KOPT-K1 (cell line): ENCODE results near the gene HEXIM2.

ENCODE experiments used
- H3K27ac ChIP-seq: fragments of 200-600 bp; sonication (generic); 2 replicates; pipeline ENCODE4 v1.5.1; 2016; ENCODE audit warnings: antibody characterized with exemption, mild to moderate bottlenecking, low read depth, low read length; ENCODE audit not compliant: poor library complexity, severe bottlenecking
- H3K36me3 ChIP-seq: fragments of 200-600 bp; sonication (generic); 2 replicates; pipeline ENCODE4 v1.5.1; 2017; ENCODE audit warnings: antibody characterized with exemption, mild to moderate bottlenecking, low read length, moderate library complexity; ENCODE audit not compliant: insufficient read depth
- H3K9me3 ChIP-seq: fragments of 200-600 bp; sonication (generic); 2 replicates; pipeline ENCODE4 v1.5.1; 2017; ENCODE audit warnings: antibody characterized with exemption, low read length, mild to moderate bottlenecking; ENCODE audit not compliant: insufficient read depth, poor library complexity, severe bottlenecking

The HEXIM2 gene

DNA sequence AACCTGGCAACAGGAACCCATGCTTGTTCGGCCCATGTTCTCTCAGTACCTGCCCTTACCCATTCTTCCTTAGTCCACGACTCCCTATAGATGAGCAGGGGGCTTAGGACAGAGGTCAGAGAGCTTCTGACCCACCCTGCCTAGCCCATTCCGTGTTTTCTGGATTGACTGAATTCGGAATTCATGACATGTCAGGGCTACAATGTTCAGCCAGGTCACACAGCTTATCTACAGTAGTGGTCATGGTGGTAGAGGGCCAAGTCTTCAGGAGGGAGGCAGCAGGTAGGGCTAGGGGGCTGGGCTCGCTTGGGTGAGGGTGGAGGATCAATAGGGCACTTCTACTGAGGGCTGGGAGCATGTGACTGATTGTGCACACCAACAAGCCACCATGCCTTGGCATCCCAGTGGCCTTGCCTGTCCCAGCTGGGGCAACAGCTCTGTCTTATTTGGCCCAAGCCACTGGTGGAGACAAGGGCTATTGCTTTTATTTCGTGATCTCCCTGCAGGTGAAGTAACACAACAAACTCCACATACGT lies 3.1 kb downstream of the HEXIM2 start:
- Histone ChIP-seq H3K9me3 (no peaks in the 10 kb centered on the region), H3K36me3 (no peaks in the 10 kb centered on the region), H3K27ac (no peak overlapping the region)

GRCh38 chr17:45168991-45169752 lies 7.5 kb downstream of the HEXIM2 start:
- no peaks in the 10 kb centered on the region for H3K36me3 ChIP-seq
- H3K27ac ChIP-seq: no peak overlapping the region
- H3K9me3 ChIP-seq: no peaks in the 10 kb centered on the region

- Histone ChIP-seq H3K27ac (peak overlapping the region; percentile 93), H3K36me3 (no peaks in the 10 kb centered on the region), H3K9me3 (no peaks in the 10 kb centered on the region)
These were observed 8.7 kb downstream of the HEXIM2 start for GRCh38 chr17:45170280-45170930.

GRCh38 chr17:45170931-45171337 lies 9.3 kb downstream of the HEXIM2 start:
- Histone ChIP-seq H3K27ac (peak overlapping the region; percentile 93), H3K36me3 (no peaks in the 10 kb centered on the region), H3K9me3 (no peaks in the 10 kb centered on the region)

- Histone ChIP-seq H3K9me3 (no peaks in the 10 kb centered on the region), H3K27ac (peak overlapping the region; percentile 93), H3K36me3 (no peaks in the 10 kb centered on the region)
These were observed 9.9 kb downstream of the HEXIM2 start for GRCh38 chr17:45171338-45172231.

- H3K36me3 ChIP-seq: no peaks in the 10 kb centered on the region
- no peaks in the 10 kb centered on the region for H3K9me3 ChIP-seq
- peak overlapping the region; percentile 93 for H3K27ac ChIP-seq
These were observed 10.5 kb downstream of the HEXIM2 start for GRCh38 chr17:45172232-45172540.

- Histone ChIP-seq H3K36me3 (no peaks in the 10 kb centered on the region), H3K27ac (peak overlapping the region; percentile 93), H3K9me3 (no peaks in the 10 kb centered on the region)
These were observed 11.0 kb downstream of the HEXIM2 start for GRCh38 chr17:45172541-45173286.

DNA sequence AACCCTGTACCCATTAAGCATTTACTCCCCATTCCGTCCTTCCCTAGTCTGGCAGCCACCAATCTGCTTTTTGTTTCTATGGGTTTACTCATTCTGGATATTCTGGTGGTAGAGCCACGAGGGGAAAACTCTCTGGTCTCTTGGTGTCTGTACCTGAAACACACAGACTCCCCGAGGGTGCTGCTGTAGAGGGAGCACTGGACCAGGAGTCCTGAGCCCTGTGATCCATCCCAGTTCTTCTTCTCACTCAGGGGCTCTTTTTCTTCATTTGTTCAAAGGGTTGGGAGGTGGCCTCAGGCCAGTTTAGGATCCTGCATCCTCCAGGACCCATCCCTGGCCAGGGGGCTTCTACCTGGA lies 14.1 kb downstream of the HEXIM2 start:
- no peaks in the 10 kb centered on the region for H3K9me3 ChIP-seq
- no peaks in the 10 kb centered on the region for H3K36me3 ChIP-seq
- no peak overlapping the region for H3K27ac ChIP-seq

DNA sequence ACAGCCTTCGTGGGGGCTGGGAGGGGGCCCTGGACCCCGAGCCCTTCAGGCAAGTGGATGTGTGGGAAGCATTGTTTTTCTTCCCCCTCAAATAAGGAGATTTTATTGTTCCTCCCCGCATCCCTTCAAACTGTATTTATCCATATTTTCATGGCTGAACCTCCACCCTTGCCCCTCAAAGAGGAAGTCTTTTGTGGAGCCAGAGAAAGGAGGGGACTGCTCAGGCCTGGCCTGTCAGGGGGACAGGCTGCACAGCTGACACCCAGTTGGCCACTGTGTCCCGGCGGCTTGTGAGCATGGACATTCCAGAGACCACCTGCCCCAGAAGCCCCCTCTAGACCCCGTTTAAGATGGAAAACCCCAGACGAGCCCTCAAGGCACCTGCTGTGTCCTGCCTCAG lies 15.9 kb downstream of the HEXIM2 start:
- Histone ChIP-seq H3K36me3 (no peaks in the 10 kb centered on the region), H3K27ac (no peak overlapping the region), H3K9me3 (no peaks in the 10 kb centered on the region)

GRCh38 chr17:45184144-45184543 lies 22.5 kb downstream of the HEXIM2 start:
- Histone ChIP-seq H3K27ac (no peak overlapping the region), H3K36me3 (no peaks in the 10 kb centered on the region), H3K9me3 (no peaks in the 10 kb centered on the region)

DNA sequence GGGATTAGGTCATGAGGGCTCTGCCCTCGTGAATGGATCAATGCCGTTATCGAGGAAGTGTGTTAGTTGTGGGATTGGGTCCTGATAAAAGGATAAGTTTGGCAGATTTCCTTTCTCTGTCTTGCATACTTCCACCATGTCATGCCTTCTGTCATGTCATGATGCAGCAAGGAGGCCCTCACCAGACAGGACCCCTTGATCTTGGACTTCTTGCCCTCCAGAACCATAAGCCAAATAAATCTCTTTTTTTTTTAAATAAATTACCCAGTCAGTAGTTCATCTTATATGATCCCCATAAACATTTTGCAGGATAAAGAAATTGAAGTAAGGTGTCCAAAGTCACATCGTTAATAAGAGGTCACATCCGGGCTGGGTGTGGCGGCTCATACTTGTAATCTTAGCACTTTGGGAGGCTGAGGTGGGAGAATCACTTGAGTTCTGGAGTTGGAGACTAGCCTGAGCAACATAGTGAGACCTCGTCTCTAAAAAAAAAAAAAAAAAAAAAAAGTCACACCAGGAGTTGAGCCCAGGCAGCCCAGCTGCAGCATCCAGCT lies 25.2 kb downstream of the HEXIM2 start:
- H3K27ac ChIP-seq: no peak overlapping the region
- no peaks in the 10 kb centered on the region for H3K9me3 ChIP-seq

GRCh38 chr17:45189009-45189408 lies 27.3 kb downstream of the HEXIM2 start:
- H3K9me3 ChIP-seq: no peaks in the 10 kb centered on the region
- H3K27ac ChIP-seq: no peak overlapping the region
- no peaks in the 10 kb centered on the region for H3K36me3 ChIP-seq

More for the DNA sequence above, 25.2 kb downstream of the HEXIM2 start:
- H3K36me3 ChIP-seq: no peaks in the 10 kb centered on the region

- Histone ChIP-seq H3K36me3 (no peaks in the 10 kb centered on the region), H3K27ac (no peak overlapping the region), H3K9me3 (no peaks in the 10 kb centered on the region)
These were observed 29.0 kb downstream of the HEXIM2 start for GRCh38 chr17:45190503-45191255.

DNA sequence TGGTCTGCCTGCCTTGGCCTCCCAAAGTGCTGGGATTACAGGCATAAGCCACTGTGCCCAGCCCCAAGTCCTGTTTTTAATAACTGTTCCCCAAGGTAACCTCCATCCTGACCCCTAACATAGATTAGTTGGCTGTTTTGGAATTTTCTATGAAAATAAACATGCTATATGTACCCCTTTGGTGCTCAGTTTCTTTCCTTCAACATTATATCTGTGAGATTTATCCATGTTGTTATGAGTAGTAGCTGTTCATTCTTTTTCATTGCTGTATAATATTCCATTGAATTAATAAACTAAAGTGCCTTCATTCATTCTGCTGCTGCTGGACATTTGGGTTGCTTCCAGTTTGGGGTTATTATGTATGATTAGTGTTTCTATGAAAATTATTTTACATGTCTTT lies 33.7 kb downstream of the HEXIM2 start:
- no peak overlapping the region for H3K27ac ChIP-seq
- H3K9me3 ChIP-seq: no peaks in the 10 kb centered on the region
- no peaks in the 10 kb centered on the region for H3K36me3 ChIP-seq
